Measurements from ENCODE around the gene CDKAL1.

The CDKAL1 gene

GRCh38 chr6:20692023-20692422, 157.8 kb downstream of the CDKAL1 start:
- Histone ChIP-seq H3K27ac (no peak overlapping the region), H3K9me3 (no peaks in the 10 kb centered on the region), H3K27me3 (no peaks in the 10 kb centered on the region), H3K4me3 (no peak overlapping the region), H3K4me1 (peaks cover 0 to 5% (median 2%) of the 10 kb centered on the region in 4 donors), H3K36me3 (no peaks in the 10 kb centered on the region)
- intact Hi-C loops (cut with DNase I; ENCODE audit: low total_unique reads): no loop called here
- TF ChIP-seq CTCF (IDR thresholded peaks at IDR 0.05): no peak
- no peak for DNase-seq

- intact Hi-C loops (cut with DNase I; ENCODE audit: low total_unique reads): no loop called here
- no peak for TF ChIP-seq CTCF (IDR thresholded peaks at IDR 0.05)
- no peaks in the 10 kb centered on the region for H3K9me3 ChIP-seq
- H3K4me3 ChIP-seq: no peak overlapping the region
- H3K36me3 ChIP-seq: no peaks in the 10 kb centered on the region
- no peak for DNase-seq
- H3K27me3 ChIP-seq: no peaks in the 10 kb centered on the region
- no peak overlapping the region for H3K27ac ChIP-seq
- peaks cover 0 to 5% (median 1%) of the 10 kb centered on the region in 4 donors for H3K4me1 ChIP-seq
Measured at GRCh38 chr6:20693466-20694063, 159.3 kb downstream of the CDKAL1 start.

GRCh38 chr6:20696676-20697075, 162.4 kb downstream of the CDKAL1 start:
- intact Hi-C loops (cut with DNase I; ENCODE audit: low total_unique reads): no loop called here
- H3K4me1 ChIP-seq: no peaks in the 10 kb centered on the region
- no peaks in the 10 kb centered on the region for H3K27me3 ChIP-seq
- DNase-seq: no peak
- no peaks in the 10 kb centered on the region for H3K36me3 ChIP-seq
- H3K27ac ChIP-seq: no peak overlapping the region
- no peak overlapping the region for H3K4me3 ChIP-seq
- no peak for TF ChIP-seq CTCF (IDR thresholded peaks at IDR 0.05)
- no peaks in the 10 kb centered on the region for H3K9me3 ChIP-seq

- Histone ChIP-seq H3K4me3 (no peak overlapping the region), H3K36me3 (no peaks in the 10 kb centered on the region), H3K27me3 (no peaks in the 10 kb centered on the region), H3K4me1 (no peaks in the 10 kb centered on the region), H3K27ac (no peak overlapping the region), H3K9me3 (no peaks in the 10 kb centered on the region)
- intact Hi-C loops (cut with DNase I; ENCODE audit: low total_unique reads): no loop called here
- no peak for DNase-seq
- no peak for TF ChIP-seq CTCF (IDR thresholded peaks at IDR 0.05)
Measured at GRCh38 chr6:20698675-20699074, 164.4 kb downstream of the CDKAL1 start.

GRCh38 chr6:20699402-20699801, 165.1 kb downstream of the CDKAL1 start:
- H3K9me3 ChIP-seq: no peaks in the 10 kb centered on the region
- H3K27ac ChIP-seq: no peak overlapping the region
- H3K4me1 ChIP-seq: no peaks in the 10 kb centered on the region
- intact Hi-C loops (cut with DNase I; ENCODE audit: low total_unique reads): no loop called here
- H3K4me3 ChIP-seq: no peak overlapping the region
- no peak for DNase-seq
- H3K27me3 ChIP-seq: no peaks in the 10 kb centered on the region
- no peaks in the 10 kb centered on the region for H3K36me3 ChIP-seq
- no peak for TF ChIP-seq CTCF (IDR thresholded peaks at IDR 0.05)

- H3K9me3 ChIP-seq: no peaks in the 10 kb centered on the region
- no peak overlapping the region for H3K4me3 ChIP-seq
- H3K36me3 ChIP-seq: no peaks in the 10 kb centered on the region
- no peaks in the 10 kb centered on the region for H3K4me1 ChIP-seq
- no peak for DNase-seq
- intact Hi-C loops (cut with DNase I; ENCODE audit: low total_unique reads): no loop called here
- no peaks in the 10 kb centered on the region for H3K27me3 ChIP-seq
- TF ChIP-seq CTCF (IDR thresholded peaks at IDR 0.05): no peak
- no peak overlapping the region for H3K27ac ChIP-seq
Measured at GRCh38 chr6:20700375-20700774, 166.1 kb downstream of the CDKAL1 start.

All from tibial artery (tissue), 4 donors.